ENCODE data around the gene SIGMAR1.

- TF ChIP-seq, protein P1, sequence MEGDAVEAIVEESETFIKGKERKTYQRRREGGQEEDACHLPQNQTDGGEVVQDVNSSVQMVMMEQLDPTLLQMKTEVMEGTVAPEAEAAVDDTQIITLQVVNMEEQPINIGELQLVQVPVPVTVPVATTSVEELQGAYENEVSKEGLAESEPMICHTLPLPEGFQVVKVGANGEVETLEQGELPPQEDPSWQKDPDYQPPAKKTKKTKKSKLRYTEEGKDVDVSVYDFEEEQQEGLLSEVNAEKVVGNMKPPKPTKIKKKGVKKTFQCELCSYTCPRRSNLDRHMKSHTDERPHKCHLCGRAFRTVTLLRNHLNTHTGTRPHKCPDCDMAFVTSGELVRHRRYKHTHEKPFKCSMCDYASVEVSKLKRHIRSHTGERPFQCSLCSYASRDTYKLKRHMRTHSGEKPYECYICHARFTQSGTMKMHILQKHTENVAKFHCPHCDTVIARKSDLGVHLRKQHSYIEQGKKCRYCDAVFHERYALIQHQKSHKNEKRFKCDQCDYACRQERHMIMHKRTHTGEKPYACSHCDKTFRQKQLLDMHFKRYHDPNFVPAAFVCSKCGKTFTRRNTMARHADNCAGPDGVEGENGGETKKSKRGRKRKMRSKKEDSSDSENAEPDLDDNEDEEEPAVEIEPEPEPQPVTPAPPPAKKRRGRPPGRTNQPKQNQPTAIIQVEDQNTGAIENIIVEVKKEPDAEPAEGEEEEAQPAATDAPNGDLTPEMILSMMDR (conservative IDR thresholded peaks at IDR 0.05; ENCODE audit: low read depth, low read length): no peak
- TF ChIP-seq EZH2 (IDR thresholded peaks at IDR 0.05; ENCODE audit: borderline replicate concordance, low read depth, low read length, poor library complexity, severe bottlenecking): no peak
Observed at GRCh38 chr9:34675869-34676268, 38.3 kb upstream of the SIGMAR1 start.
